Spleen (tissue), 7 donors: ENCODE data around the gene NFATC2.

Experiments
- POLR2A ChIP-seq, 3 donors: fragments of 450-650 bp; IDR thresholded peaks; one replicate each; pipeline ENCODE4 v1.5.1; 2017; ENCODE audit warnings: antibody characterized with exemption in 3 of 3, mild to moderate bottlenecking in 1 of 3
- POLR2AphosphoS5 ChIP-seq, 3 donors: sonication (generic); formaldehyde crosslinking; IDR thresholded peaks; one replicate each; pipeline ENCODE4 v1.5.1; 2017; ENCODE audit warnings: antibody characterized with exemption in 3 of 3
- TF ChIP-seq, protein P1 (sequence below), 11 experiments: fragments of 200-600 bp in 7 of 11; fragments of 450-650 bp in 4 of 11; sonication (generic) in 4 of 11; IDR thresholded peaks in 8 of 11; conservative IDR thresholded peaks in 3 of 11; 1 replicate in 7 of 11; 2 replicates in 4 of 11; pipeline versions ENCODE4 v1.4.0 to v1.8.0; 2016 to 2021; ENCODE audit warnings: antibody characterized with exemption in 11 of 11, inconsistent platforms in 4 of 11, mild to moderate bottlenecking in 1 of 11
- donor health status: DM: no; HTN: no; CAD: no; lungs with moderate emphysema.
- donor health status: DM: no; HTN: no; CAD: no.
- donor health status: DM: no; HTN: no; CAD: no.

DNA sequence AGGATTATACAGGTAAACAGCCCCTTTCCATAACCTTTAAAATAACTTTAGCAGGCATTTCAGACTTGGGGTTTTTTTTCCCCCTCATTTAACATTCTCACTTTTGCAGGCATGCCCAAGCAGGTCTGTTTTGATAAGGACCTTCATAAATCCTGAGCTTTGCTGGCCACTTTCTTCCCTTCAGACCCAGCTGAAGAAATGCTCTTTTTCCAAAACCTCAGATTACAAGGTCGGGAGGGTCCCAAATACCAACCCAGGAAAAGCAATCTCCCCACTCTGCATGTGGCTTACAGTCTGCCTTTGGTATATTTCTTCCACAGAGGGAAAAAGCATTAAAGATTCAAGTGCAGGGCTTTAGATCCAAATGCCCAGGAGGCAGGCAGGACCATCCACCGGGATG is 6.8 kb downstream of the NFATC2 start:
- TF ChIP-seq, protein P1, sequence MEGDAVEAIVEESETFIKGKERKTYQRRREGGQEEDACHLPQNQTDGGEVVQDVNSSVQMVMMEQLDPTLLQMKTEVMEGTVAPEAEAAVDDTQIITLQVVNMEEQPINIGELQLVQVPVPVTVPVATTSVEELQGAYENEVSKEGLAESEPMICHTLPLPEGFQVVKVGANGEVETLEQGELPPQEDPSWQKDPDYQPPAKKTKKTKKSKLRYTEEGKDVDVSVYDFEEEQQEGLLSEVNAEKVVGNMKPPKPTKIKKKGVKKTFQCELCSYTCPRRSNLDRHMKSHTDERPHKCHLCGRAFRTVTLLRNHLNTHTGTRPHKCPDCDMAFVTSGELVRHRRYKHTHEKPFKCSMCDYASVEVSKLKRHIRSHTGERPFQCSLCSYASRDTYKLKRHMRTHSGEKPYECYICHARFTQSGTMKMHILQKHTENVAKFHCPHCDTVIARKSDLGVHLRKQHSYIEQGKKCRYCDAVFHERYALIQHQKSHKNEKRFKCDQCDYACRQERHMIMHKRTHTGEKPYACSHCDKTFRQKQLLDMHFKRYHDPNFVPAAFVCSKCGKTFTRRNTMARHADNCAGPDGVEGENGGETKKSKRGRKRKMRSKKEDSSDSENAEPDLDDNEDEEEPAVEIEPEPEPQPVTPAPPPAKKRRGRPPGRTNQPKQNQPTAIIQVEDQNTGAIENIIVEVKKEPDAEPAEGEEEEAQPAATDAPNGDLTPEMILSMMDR (IDR thresholded peaks at IDR 0.05 in 8 of 11, conservative IDR thresholded peaks at IDR 0.05 in 3 of 11) = no peak
- no peak for TF ChIP-seq POLR2A (IDR thresholded peaks at IDR 0.05)
- TF ChIP-seq POLR2AphosphoS5 (IDR thresholded peaks at IDR 0.05) = no peak
